Thyroid gland (tissue), 4 donors: ENCODE results near the gene EIF2S2. TPM values are rescaled to one million over a fixed set of nuclear protein-coding genes. Genes with fewer than 3 reads are reported as not detected.

ENCODE experiments used
- DNase-seq, 2 donors: peaks; one replicate each; pipeline ENCODE4 v3.0.0-alpha.2; 2019
- H3K27ac ChIP-seq, 3 donors: fragments of 200-600 bp; sonication (generic); 1 replicate in 2 of 3; 2 replicates in 1 of 3; pipeline ENCODE4 v1.5.1; 2016 to 2019; ENCODE audit warnings: mild to moderate bottlenecking in 1 of 3, moderate library complexity in 1 of 3
- H3K27me3 ChIP-seq: fragments of 200-600 bp; sonication (generic); one replicate; pipeline ENCODE4 v1.5.1; 2019
- H3K36me3 ChIP-seq, 2 donors: fragments of 200-600 bp; sonication (generic); one replicate each; pipeline ENCODE4 v1.5.1; 2016 to 2019
- H3K4me1 ChIP-seq, 2 donors: fragments of 200-600 bp; sonication (generic); one replicate each; pipeline ENCODE4 v1.5.1; 2017 to 2019
- H3K4me3 ChIP-seq, 3 donors: fragments of 200-600 bp; sonication (generic); replicated peaks in 1 of 3; 1 replicate in 2 of 3; 2 replicates in 1 of 3; pipeline ENCODE4 v1.5.1; 2016; ENCODE audit warnings: mild to moderate bottlenecking in 1 of 3
- H3K9me3 ChIP-seq: fragments of 200-600 bp; sonication (generic); one replicate; pipeline ENCODE4 v1.5.1; 2017
- CTCF ChIP-seq, 6 experiments: fragments of 200-600 bp in 3 of 6; fragments of 450-650 bp in 3 of 6; sonication (generic) in 3 of 6; IDR thresholded peaks; one replicate each; pipeline ENCODE4 v1.5.1; 2016 to 2019; ENCODE audit warnings: antibody characterized with exemption in 6 of 6, mild to moderate bottlenecking in 2 of 6, inconsistent platforms in 1 of 6, moderate library complexity in 1 of 6
- POLR2A ChIP-seq, 2 donors: fragments of 450-650 bp; IDR thresholded peaks; one replicate each; pipeline ENCODE4 v1.6.1; 2017; ENCODE audit warnings: antibody characterized with exemption in 2 of 2, mild to moderate bottlenecking in 2 of 2, moderate library complexity in 1 of 2
- WGBS, 2 donors: methylation state at CpG; one replicate each; pipeline ENCODE4 v1.1.5; 2017; 5-methylcytosine and 5-hydroxymethylcytosine counted together
- intact Hi-C: fragments of 100-400 bp; cut with DNase I; formaldehyde crosslinking; loops from one replicate; pipeline ENCODE4 v1.15.1; 2023
- total RNA-seq, 4 donors: library from RNA; depleted of rRNA; stranded (reverse); fragments of >200 nt; gene quantifications; one replicate each; pipeline ENCODE4 v1.2.3, GENCODE V29; 2016

The EIF2S2 gene
- total RNA-seq, 4 donors from 2014 or later, result 34.1 to 50.5 (median 42.6) TPM

GRCh38 chr20:34108616-34109174, 3.3 kb downstream of the EIF2S2 start:
- intact Hi-C loops, result no loop called here
- Histone ChIP-seq H3K36me3 (peaks cover 12 to 15% of the 10 kb centered on the region in 2 donors), H3K4me3 (no peak overlapping the region), H3K4me1 (peaks cover 12 to 21% of the 10 kb centered on the region in 2 donors), H3K27me3 (no peaks in the 10 kb centered on the region), H3K9me3 (no peaks in the 10 kb centered on the region), H3K27ac (no peak overlapping the region)
- TF ChIP-seq CTCF (IDR thresholded peaks at IDR 0.05) (no peak), POLR2A (IDR thresholded peaks at IDR 0.05) (no peak)
- 88% methylated on average over 4 of the region's 4 CpGs for WGBS, 2 donors
- no peak for DNase-seq

- Histone ChIP-seq H3K4me1 (peaks cover 12 to 21% of the 10 kb centered on the region in 2 donors), H3K27ac (no peak overlapping the region), H3K36me3 (peaks cover 37 to 41% of the 10 kb centered on the region in 2 donors), H3K9me3 (no peaks in the 10 kb centered on the region), H3K27me3 (no peaks in the 10 kb centered on the region), H3K4me3 (no peak overlapping the region)
- no peak for DNase-seq
- intact Hi-C loops, result no loop called here
- TF ChIP-seq CTCF (IDR thresholded peaks at IDR 0.05) (no peak), POLR2A (IDR thresholded peaks at IDR 0.05) (no peak)
- 94 to 98% methylated on average over 3 of the region's 3 CpGs for WGBS, 2 donors
Measured at GRCh38 chr20:34105978-34106675, 5.9 kb downstream of the EIF2S2 start.

- Histone ChIP-seq H3K9me3 (no peaks in the 10 kb centered on the region), H3K27ac (no peak overlapping the region), H3K27me3 (no peaks in the 10 kb centered on the region), H3K36me3 (peaks cover 43 to 56% of the 10 kb centered on the region in 2 donors), H3K4me1 (peaks cover 0 to 5% of the 10 kb centered on the region in 2 donors), H3K4me3 (no peak overlapping the region)
- no peak for DNase-seq
- WGBS, 2 donors, result 91 to 94% methylated on average over 3 of the region's 3 CpGs
- TF ChIP-seq POLR2A (IDR thresholded peaks at IDR 0.05) (no peak), CTCF (IDR thresholded peaks at IDR 0.05) (no peak)
- intact Hi-C loops, result no loop called here
Measured at GRCh38 chr20:34104059-34104458, 8.0 kb downstream of the EIF2S2 start.

- Histone ChIP-seq H3K4me3 (no peak overlapping the region), H3K27me3 (no peaks in the 10 kb centered on the region), H3K4me1 (no peaks in the 10 kb centered on the region), H3K27ac (no peak overlapping the region), H3K36me3 (peaks cover 52 to 71% of the 10 kb centered on the region in 2 donors), H3K9me3 (no peaks in the 10 kb centered on the region)
- WGBS, 2 donors, result 97 to 99% methylated on average over 2 of the region's 2 CpGs
- TF ChIP-seq POLR2A (IDR thresholded peaks at IDR 0.05) (no peak), CTCF (IDR thresholded peaks at IDR 0.05) (no peak)
- intact Hi-C loops, result no loop called here
- no peak for DNase-seq
Measured at GRCh38 chr20:34102342-34102741, 9.7 kb downstream of the EIF2S2 start.

- Histone ChIP-seq H3K27me3 (no peaks in the 10 kb centered on the region), H3K36me3 (peaks cover 70 to 89% of the 10 kb centered on the region in 2 donors), H3K27ac (no peak overlapping the region), H3K4me3 (no peak overlapping the region), H3K4me1 (no peaks in the 10 kb centered on the region), H3K9me3 (no peaks in the 10 kb centered on the region)
- intact Hi-C loops, result no loop called here
- 86 to 89% methylated on average over 3 of the region's 3 CpGs for WGBS, 2 donors
- TF ChIP-seq CTCF (IDR thresholded peaks at IDR 0.05) (no peak), POLR2A (IDR thresholded peaks at IDR 0.05) (no peak)
- no peak for DNase-seq
Measured at GRCh38 chr20:34100576-34100975, 11.5 kb downstream of the EIF2S2 start.
